A549 (cell line): ENCODE results near the gene MED9.

Source experiments
- BHLHE40 ChIP-seq: IDR thresholded peaks from 2 replicates; pipeline ENCODE4 v1.6.1; 2012; ENCODE audit warnings: low read depth, low read length, inconsistent platforms
- CBX8 ChIP-seq: fragments of 200-600 bp; sonication (generic); IDR thresholded peaks from 2 replicates; pipeline ENCODE4 v1.6.1; 2016
- CEBPB ChIP-seq, 2 experiments: fragments of >200 bp in 1 of 2; sonication (Bioruptor Twin) in 1 of 2; formaldehyde crosslinking in 1 of 2; IDR thresholded peaks; 2 replicates each; pipeline ENCODE4 v1.6.1; 2012 to 2016
- EP300 ChIP-seq, 2 experiments: fragments of >200 bp; sonication (Bioruptor Twin); formaldehyde crosslinking; IDR thresholded peaks; 2 replicates in 1 of 2; 3 replicates in 1 of 2; pipeline ENCODE4 v1.6.1; 2016 to 2017
- MAFK ChIP-seq: fragments of 450-650 bp; IDR thresholded peaks from 2 replicates; pipeline ENCODE4 v1.6.1; 2014; ENCODE audit not compliant: partially characterized antibody
- MAZ ChIP-seq: fragments of 150-350 bp; IDR thresholded peaks from 2 replicates; pipeline ENCODE4 v1.6.1; 2014; ENCODE audit warnings: antibody characterized with exemption, low read depth, low read length, borderline replicate concordance
- POLR2A ChIP-seq: IDR thresholded peaks from 2 replicates; pipeline ENCODE4 v1.6.1; 2012; ENCODE audit warnings: mild to moderate bottlenecking, low read length
- RAD21 ChIP-seq, 2 experiments: fragments of >200 bp in 1 of 2; sonication (Bioruptor Twin) in 1 of 2; formaldehyde crosslinking in 1 of 2; IDR thresholded peaks in 1 of 2; conservative IDR thresholded peaks in 1 of 2; 2 replicates in 1 of 2; 3 replicates in 1 of 2; pipeline ENCODE4 v1.6.1; 2012 to 2018; ENCODE audit warnings: inconsistent platforms in 1 of 2
- RFX5 ChIP-seq: fragments of 450-650 bp; IDR thresholded peaks from 2 replicates; pipeline ENCODE4 v1.7.1; 2014; ENCODE audit warnings: antibody characterized with exemption, mild to moderate bottlenecking, moderate library complexity
- RNF2 ChIP-seq: fragments of 200-600 bp; sonication (generic); IDR thresholded peaks from 2 replicates; pipeline ENCODE4 v1.6.1; 2016; ENCODE audit warnings: low read depth, mild to moderate bottlenecking, antibody characterized with exemption, moderate library complexity, borderline replicate concordance
- TF ChIP-seq, protein P1 (sequence below): fragments of >200 bp; sonication (Bioruptor Twin); formaldehyde crosslinking; IDR thresholded peaks from 3 replicates; pipeline ENCODE4 v1.5.1; 2016
- TF ChIP-seq, protein P2 (sequence below): IDR thresholded peaks from 2 replicates; pipeline ENCODE4 v1.6.1; 2012
- TF ChIP-seq, protein P3 (sequence below): IDR thresholded peaks from 2 replicates; pipeline ENCODE4 v1.6.1; 2012
- TF ChIP-seq, protein P4 (sequence below): fragments of 150-350 bp; IDR thresholded peaks from 2 replicates; pipeline ENCODE4 v1.6.1; 2014; ENCODE audit warnings: low read depth, mild to moderate bottlenecking, low read length

DNA sequence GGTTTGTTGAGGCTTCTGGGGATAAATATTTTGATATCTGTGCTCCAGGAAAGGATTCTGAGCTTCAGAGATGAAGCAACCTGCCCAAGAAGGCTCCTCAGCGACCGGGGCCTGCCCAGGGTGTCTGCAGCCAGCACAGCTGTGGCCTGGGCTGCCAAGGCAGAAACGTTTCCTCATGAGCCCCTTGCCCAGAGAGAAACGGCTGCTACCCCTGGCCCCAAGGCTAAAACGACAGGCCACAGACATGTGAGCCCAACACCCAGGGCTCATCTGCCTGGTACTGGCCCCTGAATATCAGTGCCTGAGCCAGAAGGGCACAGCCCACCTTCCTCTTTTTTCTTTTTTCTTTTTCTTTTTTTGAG is 64.8 kb downstream of the MED9 start:
- TF ChIP-seq RAD21 (conservative IDR thresholded peaks at IDR 0.05 in 1 of 2, IDR thresholded peaks at IDR 0.05 in 1 of 2) = no peak
- TF ChIP-seq MAFK = no peak
- TF ChIP-seq CEBPB (IDR thresholded peaks at IDR 0.05) = no peak
- TF ChIP-seq, protein P1, sequence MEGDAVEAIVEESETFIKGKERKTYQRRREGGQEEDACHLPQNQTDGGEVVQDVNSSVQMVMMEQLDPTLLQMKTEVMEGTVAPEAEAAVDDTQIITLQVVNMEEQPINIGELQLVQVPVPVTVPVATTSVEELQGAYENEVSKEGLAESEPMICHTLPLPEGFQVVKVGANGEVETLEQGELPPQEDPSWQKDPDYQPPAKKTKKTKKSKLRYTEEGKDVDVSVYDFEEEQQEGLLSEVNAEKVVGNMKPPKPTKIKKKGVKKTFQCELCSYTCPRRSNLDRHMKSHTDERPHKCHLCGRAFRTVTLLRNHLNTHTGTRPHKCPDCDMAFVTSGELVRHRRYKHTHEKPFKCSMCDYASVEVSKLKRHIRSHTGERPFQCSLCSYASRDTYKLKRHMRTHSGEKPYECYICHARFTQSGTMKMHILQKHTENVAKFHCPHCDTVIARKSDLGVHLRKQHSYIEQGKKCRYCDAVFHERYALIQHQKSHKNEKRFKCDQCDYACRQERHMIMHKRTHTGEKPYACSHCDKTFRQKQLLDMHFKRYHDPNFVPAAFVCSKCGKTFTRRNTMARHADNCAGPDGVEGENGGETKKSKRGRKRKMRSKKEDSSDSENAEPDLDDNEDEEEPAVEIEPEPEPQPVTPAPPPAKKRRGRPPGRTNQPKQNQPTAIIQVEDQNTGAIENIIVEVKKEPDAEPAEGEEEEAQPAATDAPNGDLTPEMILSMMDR = no peak
- no peak for TF ChIP-seq BHLHE40
- TF ChIP-seq EP300 (IDR thresholded peaks at IDR 0.05) = no peak
- TF ChIP-seq POLR2A = no peak
- TF ChIP-seq RFX5 = no peak
- no peak for TF ChIP-seq MAZ
- TF ChIP-seq, protein P2, sequence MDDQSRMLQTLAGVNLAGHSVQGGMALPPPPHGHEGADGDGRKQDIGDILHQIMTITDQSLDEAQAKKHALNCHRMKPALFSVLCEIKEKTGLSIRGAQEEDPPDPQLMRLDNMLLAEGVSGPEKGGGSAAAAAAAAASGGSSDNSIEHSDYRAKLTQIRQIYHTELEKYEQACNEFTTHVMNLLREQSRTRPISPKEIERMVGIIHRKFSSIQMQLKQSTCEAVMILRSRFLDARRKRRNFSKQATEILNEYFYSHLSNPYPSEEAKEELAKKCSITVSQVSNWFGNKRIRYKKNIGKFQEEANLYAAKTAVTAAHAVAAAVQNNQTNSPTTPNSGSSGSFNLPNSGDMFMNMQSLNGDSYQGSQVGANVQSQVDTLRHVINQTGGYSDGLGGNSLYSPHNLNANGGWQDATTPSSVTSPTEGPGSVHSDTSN = no peak
- TF ChIP-seq, protein P3, sequence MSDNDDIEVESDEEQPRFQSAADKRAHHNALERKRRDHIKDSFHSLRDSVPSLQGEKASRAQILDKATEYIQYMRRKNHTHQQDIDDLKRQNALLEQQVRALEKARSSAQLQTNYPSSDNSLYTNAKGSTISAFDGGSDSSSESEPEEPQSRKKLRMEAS = no peak
- TF ChIP-seq RNF2 = no peak
- TF ChIP-seq CBX8 = no peak
- TF ChIP-seq, protein P4, sequence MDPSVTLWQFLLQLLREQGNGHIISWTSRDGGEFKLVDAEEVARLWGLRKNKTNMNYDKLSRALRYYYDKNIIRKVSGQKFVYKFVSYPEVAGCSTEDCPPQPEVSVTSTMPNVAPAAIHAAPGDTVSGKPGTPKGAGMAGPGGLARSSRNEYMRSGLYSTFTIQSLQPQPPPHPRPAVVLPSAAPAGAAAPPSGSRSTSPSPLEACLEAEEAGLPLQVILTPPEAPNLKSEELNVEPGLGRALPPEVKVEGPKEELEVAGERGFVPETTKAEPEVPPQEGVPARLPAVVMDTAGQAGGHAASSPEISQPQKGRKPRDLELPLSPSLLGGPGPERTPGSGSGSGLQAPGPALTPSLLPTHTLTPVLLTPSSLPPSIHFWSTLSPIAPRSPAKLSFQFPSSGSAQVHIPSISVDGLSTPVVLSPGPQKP = no peak
